ENCODE data around the gene ZNF174. TPM values are rescaled to one million over a fixed set of nuclear protein-coding genes. Genes with fewer than 3 reads are reported as not detected.

Gene ZNF174
- total RNA-seq, 2 experiments from 2014 or later = 6.7 to 6.9 TPM

DNA sequence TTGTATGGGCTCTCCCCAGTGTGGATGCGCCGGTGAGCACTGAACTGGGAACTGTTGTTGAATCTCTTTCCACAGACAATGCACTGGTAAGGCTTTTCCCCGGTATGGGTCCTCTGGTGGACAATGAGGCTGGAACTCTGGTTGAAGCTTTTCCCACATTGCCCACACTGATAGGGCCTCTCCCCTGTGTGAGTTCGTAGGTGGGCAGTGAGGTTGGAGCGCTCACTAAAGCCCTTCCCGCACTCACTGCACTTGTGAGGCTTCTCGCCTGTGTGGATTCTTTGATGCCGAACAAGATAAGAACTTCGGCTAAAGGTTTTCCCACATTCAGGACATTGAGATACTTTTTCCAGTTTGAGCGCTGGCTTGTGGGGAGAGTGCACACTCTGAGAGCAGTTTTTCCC lies 18.0 kb upstream of the ZNF174 start:
- Mint-ChIP-seq H3K4me3 (no peak overlapping the region), H3K36me3 (ENCODE audit: low read depth) (peaks cover 88% of the 10 kb centered on the region), H3K27me3 (no peaks in the 10 kb centered on the region), H3K27ac (no peak overlapping the region), H3K4me1 (ENCODE audit: low read depth) (no peaks in the 10 kb centered on the region), H3K9me3 (peaks cover 71% of the 10 kb centered on the region)
- intact Hi-C loops (cut with micrococcal nuclease) = no loop called here
- CTCF ChIA-PET = interaction anchor here (0.6 to 1.0 kb wide), 2 partner anchors 18 to 20 kb away, joined by 3 read pairs; partner anchors contain the start of genes ZNF174 and ZSCAN32
- DNase-seq (no peak), ATAC-seq (no peak)
- TF ChIP-seq, protein P1, sequence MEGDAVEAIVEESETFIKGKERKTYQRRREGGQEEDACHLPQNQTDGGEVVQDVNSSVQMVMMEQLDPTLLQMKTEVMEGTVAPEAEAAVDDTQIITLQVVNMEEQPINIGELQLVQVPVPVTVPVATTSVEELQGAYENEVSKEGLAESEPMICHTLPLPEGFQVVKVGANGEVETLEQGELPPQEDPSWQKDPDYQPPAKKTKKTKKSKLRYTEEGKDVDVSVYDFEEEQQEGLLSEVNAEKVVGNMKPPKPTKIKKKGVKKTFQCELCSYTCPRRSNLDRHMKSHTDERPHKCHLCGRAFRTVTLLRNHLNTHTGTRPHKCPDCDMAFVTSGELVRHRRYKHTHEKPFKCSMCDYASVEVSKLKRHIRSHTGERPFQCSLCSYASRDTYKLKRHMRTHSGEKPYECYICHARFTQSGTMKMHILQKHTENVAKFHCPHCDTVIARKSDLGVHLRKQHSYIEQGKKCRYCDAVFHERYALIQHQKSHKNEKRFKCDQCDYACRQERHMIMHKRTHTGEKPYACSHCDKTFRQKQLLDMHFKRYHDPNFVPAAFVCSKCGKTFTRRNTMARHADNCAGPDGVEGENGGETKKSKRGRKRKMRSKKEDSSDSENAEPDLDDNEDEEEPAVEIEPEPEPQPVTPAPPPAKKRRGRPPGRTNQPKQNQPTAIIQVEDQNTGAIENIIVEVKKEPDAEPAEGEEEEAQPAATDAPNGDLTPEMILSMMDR (IDR thresholded peaks at IDR 0.05) = no peak
- POLR2A ChIA-PET = interaction anchor here (0.7 to 2.0 kb wide), 6 partner anchors 9 to 196 kb away, joined by 3 to 4 read pairs (median 4); no protein-coding TSS in a partner anchor

DNA sequence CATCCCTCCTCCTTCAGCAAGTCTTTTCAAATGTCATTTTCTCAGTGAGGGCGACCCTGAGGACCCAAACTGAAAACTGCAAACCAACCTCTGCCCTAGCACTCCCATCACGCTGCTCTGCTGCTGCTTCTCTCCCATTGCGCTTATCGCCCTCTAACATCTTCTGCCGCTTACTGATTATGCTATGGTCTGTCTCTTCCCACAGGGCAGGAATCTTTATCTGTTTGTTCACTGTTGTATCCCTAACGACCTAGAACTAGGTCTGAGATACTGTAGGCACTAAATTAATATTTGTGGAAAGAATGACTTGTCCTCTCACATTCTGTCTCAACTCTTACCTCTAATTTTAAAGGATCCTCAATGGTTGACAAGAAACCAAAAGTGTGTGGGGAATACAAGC lies 12.7 kb upstream of the ZNF174 start:
- Mint-ChIP-seq H3K9me3 (peaks cover 53% of the 10 kb centered on the region), H3K36me3 (ENCODE audit: low read depth) (peaks cover 87% of the 10 kb centered on the region), H3K4me1 (ENCODE audit: low read depth) (no peaks in the 10 kb centered on the region), H3K27ac (no peak overlapping the region), H3K4me3 (no peak overlapping the region), H3K27me3 (no peaks in the 10 kb centered on the region)
- DNase-seq (no peak), ATAC-seq (no peak)
- TF ChIP-seq, protein P1 (IDR thresholded peaks at IDR 0.05) = no peak
- intact Hi-C loops (cut with micrococcal nuclease) = no loop called here
- POLR2A ChIA-PET = no interaction called here
- CTCF ChIA-PET = no interaction called here

DNA sequence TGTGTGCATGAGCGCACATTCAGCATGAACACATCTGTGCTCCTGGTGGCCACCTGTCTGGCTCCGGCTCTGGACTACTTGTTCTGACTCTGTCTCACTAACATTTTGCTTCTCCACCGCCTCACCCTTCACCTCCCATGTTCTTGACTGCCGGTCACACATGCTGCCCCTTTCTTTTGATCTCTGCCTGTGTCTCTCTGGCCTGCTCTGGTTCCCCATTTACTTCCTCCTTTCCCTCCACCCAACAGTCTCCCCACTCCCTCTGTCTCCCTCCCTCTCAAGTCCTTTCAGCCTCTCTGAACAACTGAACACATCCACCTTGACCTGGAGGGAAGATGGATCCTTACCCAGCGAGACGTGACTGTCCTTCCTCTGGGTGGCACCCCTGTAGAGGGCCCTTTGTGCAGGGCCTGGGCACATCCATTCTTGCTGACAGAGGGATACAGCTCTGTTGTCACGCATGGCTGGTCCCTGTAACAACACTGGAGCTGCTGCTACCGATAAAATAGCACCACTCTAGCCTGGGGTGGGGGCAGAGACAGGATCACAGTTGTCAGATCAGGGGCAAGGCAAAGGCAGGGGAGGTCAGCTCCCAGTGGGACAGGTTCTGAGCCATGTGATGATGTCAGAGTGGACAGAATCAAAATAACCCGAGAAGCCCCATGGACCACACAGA lies 11.2 kb upstream of the ZNF174 start:
- intact Hi-C loops (cut with micrococcal nuclease) = no loop called here
- Mint-ChIP-seq H3K9me3 (peaks cover 49% of the 10 kb centered on the region), H3K27me3 (no peaks in the 10 kb centered on the region), H3K27ac (no peak overlapping the region), H3K4me3 (no peak overlapping the region), H3K36me3 (ENCODE audit: low read depth) (peaks cover 87% of the 10 kb centered on the region), H3K4me1 (ENCODE audit: low read depth) (peaks cover 6% of the 10 kb centered on the region)
- DNase-seq (no peak), ATAC-seq (no peak)
- ChIA-PET POLR2A (interaction anchor here (0.6 to 1.0 kb wide), 2 partner anchors 42 to 84 kb away, joined by 3 read pairs; no protein-coding TSS in a partner anchor), CTCF (no interaction called here)
- TF ChIP-seq, protein P1 (IDR thresholded peaks at IDR 0.05) = no peak

DNA sequence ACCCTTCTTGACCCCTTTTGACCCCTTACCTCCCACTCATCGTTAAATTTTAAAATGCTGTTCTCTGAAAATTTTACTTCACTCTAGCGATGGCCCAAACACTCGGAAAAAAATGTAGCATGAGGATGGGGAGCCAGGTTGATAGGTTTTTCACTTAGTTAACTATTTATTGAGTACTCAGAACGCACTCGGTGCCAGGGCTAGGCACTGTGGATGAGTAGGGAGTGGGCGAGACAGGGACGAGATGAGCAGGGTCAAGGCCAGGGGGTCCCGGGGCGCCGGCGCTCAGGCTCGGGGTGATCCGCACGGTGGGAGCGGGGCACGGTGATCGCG lies 603 bp upstream of the ZNF174 start:
- H3K36me3 Mint-ChIP-seq (ENCODE audit: low read depth) = peaks cover 62% of the 10 kb centered on the region
- TF ChIP-seq, protein P1 (IDR thresholded peaks at IDR 0.05) = no peak
- intact Hi-C loops (cut with micrococcal nuclease) = no loop called here
- H3K27ac Mint-ChIP-seq = peak overlapping the region; percentile 79
- ChIA-PET POLR2A (interaction anchor here (0.7 to 2.8 kb wide), 5 partner anchors 20 to 376 kb away, joined by 3 to 14 read pairs (median 4); partner anchors contain the start of genes NAA60, TIGD7, ZNF597 and ZNF75A), CTCF (interaction anchor here (0.9 to 2.7 kb wide), 5 partner anchors 11 to 57 kb away, joined by 3 to 8 read pairs (median 3); partner anchors contain the start of genes NAA60 and ZNF597)
- ATAC-seq (no peak), DNase-seq (no peak)
- H3K27me3 Mint-ChIP-seq = no peaks in the 10 kb centered on the region
- H3K9me3 Mint-ChIP-seq = peaks cover 35% of the 10 kb centered on the region
- peaks cover 45% of the 10 kb centered on the region for H3K4me1 Mint-ChIP-seq (ENCODE audit: low read depth)
- H3K4me3 Mint-ChIP-seq = peak overlapping the region; percentile 82
